HepG2 (cell line): ENCODE results near the gene ZNRF3. TPM values are rescaled to one million over a fixed set of nuclear protein-coding genes. Genes with fewer than 3 reads are reported as not detected.

Experiments
- HNRNPH1 ChIP-seq: fragments of 200-400 bp; formaldehyde crosslinking; optimal IDR thresholded peaks from 2 replicates; pipeline ENCODE3; 2017; ENCODE audit warnings: mild to moderate bottlenecking, low read depth, low read length
- MEIS2 ChIP-seq: sonication (generic); formaldehyde crosslinking; IDR thresholded peaks from 2 replicates; pipeline ENCODE4 v1.9.0; 2021; ENCODE audit warnings: mild to moderate bottlenecking, missing genetic modification reagents
- MIER3 ChIP-seq: IDR thresholded peaks from 2 replicates; pipeline ENCODE4 v1.6.1; 2016; ENCODE audit warnings: missing compliant biosample characterization, borderline replicate concordance
- NFIB ChIP-seq: sonication (generic); formaldehyde crosslinking; IDR thresholded peaks from 2 replicates; pipeline ENCODE4 v1.9.0; 2021; ENCODE audit warnings: missing genetic modification reagents, mild to moderate bottlenecking, borderline replicate concordance
- NFIC ChIP-seq: IDR thresholded peaks from 2 replicates; pipeline ENCODE4 v1.6.1; 2012; ENCODE audit warnings: mild to moderate bottlenecking, low read length, inconsistent platforms
- NFKB2 ChIP-seq: sonication (generic); formaldehyde crosslinking; IDR thresholded peaks from 2 replicates; pipeline ENCODE4 v1.4.0; 2020; ENCODE audit warnings: missing genetic modification reagents, borderline replicate concordance
- NR2F2 ChIP-seq: IDR thresholded peaks from 2 replicates; pipeline ENCODE4 v1.6.1; 2012; ENCODE audit warnings: low read depth, inconsistent platforms, borderline replicate concordance
- ONECUT2 ChIP-seq: sonication (generic); formaldehyde crosslinking; IDR thresholded peaks from 2 replicates; pipeline ENCODE4 v1.4.0; 2020; ENCODE audit warnings: missing genetic modification reagents
- PCBP1 ChIP-seq: fragments of 200-400 bp; formaldehyde crosslinking; IDR thresholded peaks from 2 replicates; pipeline ENCODE4 v1.6.1; 2017; ENCODE audit warnings: mild to moderate bottlenecking, low read depth, low read length, borderline replicate concordance
- PHB2 ChIP-seq: fragments of 450-650 bp; IDR thresholded peaks from 2 replicates; pipeline ENCODE4 v1.6.1; 2018; ENCODE audit not compliant: partially characterized antibody
- PHF20 ChIP-seq: sonication (generic); formaldehyde crosslinking; IDR thresholded peaks from 2 replicates; pipeline ENCODE4 v1.5.0; 2020; ENCODE audit warnings: mild to moderate bottlenecking, missing genetic modification reagents
- RFXANK ChIP-seq: IDR thresholded peaks from 2 replicates; pipeline ENCODE4 v1.6.1; 2016
- TMF1 ChIP-seq: sonication (generic); formaldehyde crosslinking; IDR thresholded peaks from 2 replicates; pipeline ENCODE4 v1.8.1; 2022; ENCODE audit warnings: low read depth, missing genetic modification reagents
- ZNF44 ChIP-seq: sonication (generic); formaldehyde crosslinking; IDR thresholded peaks from 2 replicates; pipeline ENCODE4 v1.5.1; 2020; ENCODE audit warnings: mild to moderate bottlenecking, missing genetic modification reagents
- ZNF878 ChIP-seq: sonication (generic); formaldehyde crosslinking; IDR thresholded peaks from 2 replicates; pipeline ENCODE4 v1.8.1; 2023; ENCODE audit warnings: mild to moderate bottlenecking, missing genetic modification reagents, moderate library complexity
- polyA plus RNA-seq, 8 experiments: library from polyadenylated mRNA; depleted of rRNA in 3 of 8; stranded (reverse) in 7 of 8; unstranded in 1 of 8; fragments of >200 nt; fragmentation: Illumina TruSeq in 4 of 8; extraction: Trizol in 4 of 8; gene quantifications; 2 replicates each; pipeline versions ENCODE4 v1.2.1 to v1.2.3, GENCODE V29; 2011 to 2016; ENCODE audit warnings: low read depth in 4 of 8, missing spikeins in 1 of 8, mixed read lengths in 1 of 8; ENCODE audit not compliant: insufficient read depth in 1 of 8
- total RNA-seq, 5 experiments: library from RNA; depleted of rRNA; stranded (reverse); fragments of >200 nt; fragmentation: Illumina TruSeq; extraction: Trizol; gene quantifications; 2 replicates each; pipeline ENCODE4 v1.2.3, GENCODE V29; 2016; ENCODE audit warnings: low read depth in 1 of 5
- TF ChIP-seq, protein P1 (sequence below): IDR thresholded peaks from 2 replicates; pipeline ENCODE4 v1.4.0; 2020; ENCODE audit warnings: mild to moderate bottlenecking, missing genetic modification reagents
- TF ChIP-seq, protein P2 (sequence below): sonication (generic); formaldehyde crosslinking; IDR thresholded peaks from 2 replicates; pipeline ENCODE4 v1.9.0; 2021; ENCODE audit warnings: missing genetic modification reagents, borderline replicate concordance
- TF ChIP-seq, protein P3 (sequence below): sonication (generic); formaldehyde crosslinking; IDR thresholded peaks from 2 replicates; pipeline ENCODE4 v1.5.0; 2020; ENCODE audit warnings: mild to moderate bottlenecking, missing genetic modification reagents, moderate library complexity
- TF ChIP-seq, protein P4 (sequence below): sonication (generic); formaldehyde crosslinking; IDR thresholded peaks from 2 replicates; pipeline ENCODE4 v1.5.1; 2020; ENCODE audit warnings: mild to moderate bottlenecking, missing genetic modification reagents, moderate library complexity

Gene ZNRF3
- total and polyA plus RNA-seq, 2 of the 13 experiments (the other 11 are each of a cell fraction or from before 2014, with no cell fraction given), result 20.3 to 36.7 TPM

- peak; percentile 66; the same call in 1 of the 2 replicates for TF ChIP-seq MIER3 (CRISPR knock-in tag)
- TF ChIP-seq, protein P1, sequence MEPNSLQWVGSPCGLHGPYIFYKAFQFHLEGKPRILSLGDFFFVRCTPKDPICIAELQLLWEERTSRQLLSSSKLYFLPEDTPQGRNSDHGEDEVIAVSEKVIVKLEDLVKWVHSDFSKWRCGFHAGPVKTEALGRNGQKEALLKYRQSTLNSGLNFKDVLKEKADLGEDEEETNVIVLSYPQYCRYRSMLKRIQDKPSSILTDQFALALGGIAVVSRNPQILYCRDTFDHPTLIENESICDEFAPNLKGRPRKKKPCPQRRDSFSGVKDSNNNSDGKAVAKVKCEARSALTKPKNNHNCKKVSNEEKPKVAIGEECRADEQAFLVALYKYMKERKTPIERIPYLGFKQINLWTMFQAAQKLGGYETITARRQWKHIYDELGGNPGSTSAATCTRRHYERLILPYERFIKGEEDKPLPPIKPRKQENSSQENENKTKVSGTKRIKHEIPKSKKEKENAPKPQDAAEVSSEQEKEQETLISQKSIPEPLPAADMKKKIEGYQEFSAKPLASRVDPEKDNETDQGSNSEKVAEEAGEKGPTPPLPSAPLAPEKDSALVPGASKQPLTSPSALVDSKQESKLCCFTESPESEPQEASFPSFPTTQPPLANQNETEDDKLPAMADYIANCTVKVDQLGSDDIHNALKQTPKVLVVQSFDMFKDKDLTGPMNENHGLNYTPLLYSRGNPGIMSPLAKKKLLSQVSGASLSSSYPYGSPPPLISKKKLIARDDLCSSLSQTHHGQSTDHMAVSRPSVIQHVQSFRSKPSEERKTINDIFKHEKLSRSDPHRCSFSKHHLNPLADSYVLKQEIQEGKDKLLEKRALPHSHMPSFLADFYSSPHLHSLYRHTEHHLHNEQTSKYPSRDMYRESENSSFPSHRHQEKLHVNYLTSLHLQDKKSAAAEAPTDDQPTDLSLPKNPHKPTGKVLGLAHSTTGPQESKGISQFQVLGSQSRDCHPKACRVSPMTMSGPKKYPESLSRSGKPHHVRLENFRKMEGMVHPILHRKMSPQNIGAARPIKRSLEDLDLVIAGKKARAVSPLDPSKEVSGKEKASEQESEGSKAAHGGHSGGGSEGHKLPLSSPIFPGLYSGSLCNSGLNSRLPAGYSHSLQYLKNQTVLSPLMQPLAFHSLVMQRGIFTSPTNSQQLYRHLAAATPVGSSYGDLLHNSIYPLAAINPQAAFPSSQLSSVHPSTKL (CRISPR knock-in tag), result peak; percentile 81
- TF ChIP-seq ZNF878 (CRISPR knock-in tag), result peak; percentile 55; the same call in 1 of the 2 replicates
- TF ChIP-seq NR2F2, result peak; percentile 56; the same call in 1 of the 2 replicates
- TF ChIP-seq PHF20 (CRISPR knock-in tag), result no peak
- TF ChIP-seq NFKB2 (CRISPR knock-in tag), result no peak
- no peak for TF ChIP-seq PHB2
- TF ChIP-seq ONECUT2 (CRISPR knock-in tag), result no peak
- no peak for TF ChIP-seq NFIB
- 0 out of 2 replicates have a peak, but pooled peaks have one; percentile 66 for TF ChIP-seq MEIS2 (CRISPR knock-in tag)
- TF ChIP-seq RFXANK (CRISPR knock-in tag), result no peak
- TF ChIP-seq ZNF44, result no peak
- TF ChIP-seq HNRNPH1, result no peak
- no peak for TF ChIP-seq PCBP1
- TF ChIP-seq, protein P2, sequence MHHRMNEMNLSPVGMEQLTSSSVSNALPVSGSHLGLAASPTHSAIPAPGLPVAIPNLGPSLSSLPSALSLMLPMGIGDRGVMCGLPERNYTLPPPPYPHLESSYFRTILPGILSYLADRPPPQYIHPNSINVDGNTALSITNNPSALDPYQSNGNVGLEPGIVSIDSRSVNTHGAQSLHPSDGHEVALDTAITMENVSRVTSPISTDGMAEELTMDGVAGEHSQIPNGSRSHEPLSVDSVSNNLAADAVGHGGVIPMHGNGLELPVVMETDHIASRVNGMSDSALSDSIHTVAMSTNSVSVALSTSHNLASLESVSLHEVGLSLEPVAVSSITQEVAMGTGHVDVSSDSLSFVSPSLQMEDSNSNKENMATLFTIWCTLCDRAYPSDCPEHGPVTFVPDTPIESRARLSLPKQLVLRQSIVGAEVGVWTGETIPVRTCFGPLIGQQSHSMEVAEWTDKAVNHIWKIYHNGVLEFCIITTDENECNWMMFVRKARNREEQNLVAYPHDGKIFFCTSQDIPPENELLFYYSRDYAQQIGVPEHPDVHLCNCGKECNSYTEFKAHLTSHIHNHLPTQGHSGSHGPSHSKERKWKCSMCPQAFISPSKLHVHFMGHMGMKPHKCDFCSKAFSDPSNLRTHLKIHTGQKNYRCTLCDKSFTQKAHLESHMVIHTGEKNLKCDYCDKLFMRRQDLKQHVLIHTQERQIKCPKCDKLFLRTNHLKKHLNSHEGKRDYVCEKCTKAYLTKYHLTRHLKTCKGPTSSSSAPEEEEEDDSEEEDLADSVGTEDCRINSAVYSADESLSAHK (CRISPR knock-in tag), result no peak
- peak; percentile 90; the same call in 1 of the 2 replicates for TF ChIP-seq NFIC
- TF ChIP-seq, protein P3, sequence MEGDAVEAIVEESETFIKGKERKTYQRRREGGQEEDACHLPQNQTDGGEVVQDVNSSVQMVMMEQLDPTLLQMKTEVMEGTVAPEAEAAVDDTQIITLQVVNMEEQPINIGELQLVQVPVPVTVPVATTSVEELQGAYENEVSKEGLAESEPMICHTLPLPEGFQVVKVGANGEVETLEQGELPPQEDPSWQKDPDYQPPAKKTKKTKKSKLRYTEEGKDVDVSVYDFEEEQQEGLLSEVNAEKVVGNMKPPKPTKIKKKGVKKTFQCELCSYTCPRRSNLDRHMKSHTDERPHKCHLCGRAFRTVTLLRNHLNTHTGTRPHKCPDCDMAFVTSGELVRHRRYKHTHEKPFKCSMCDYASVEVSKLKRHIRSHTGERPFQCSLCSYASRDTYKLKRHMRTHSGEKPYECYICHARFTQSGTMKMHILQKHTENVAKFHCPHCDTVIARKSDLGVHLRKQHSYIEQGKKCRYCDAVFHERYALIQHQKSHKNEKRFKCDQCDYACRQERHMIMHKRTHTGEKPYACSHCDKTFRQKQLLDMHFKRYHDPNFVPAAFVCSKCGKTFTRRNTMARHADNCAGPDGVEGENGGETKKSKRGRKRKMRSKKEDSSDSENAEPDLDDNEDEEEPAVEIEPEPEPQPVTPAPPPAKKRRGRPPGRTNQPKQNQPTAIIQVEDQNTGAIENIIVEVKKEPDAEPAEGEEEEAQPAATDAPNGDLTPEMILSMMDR, result no peak
- TF ChIP-seq, protein P4, sequence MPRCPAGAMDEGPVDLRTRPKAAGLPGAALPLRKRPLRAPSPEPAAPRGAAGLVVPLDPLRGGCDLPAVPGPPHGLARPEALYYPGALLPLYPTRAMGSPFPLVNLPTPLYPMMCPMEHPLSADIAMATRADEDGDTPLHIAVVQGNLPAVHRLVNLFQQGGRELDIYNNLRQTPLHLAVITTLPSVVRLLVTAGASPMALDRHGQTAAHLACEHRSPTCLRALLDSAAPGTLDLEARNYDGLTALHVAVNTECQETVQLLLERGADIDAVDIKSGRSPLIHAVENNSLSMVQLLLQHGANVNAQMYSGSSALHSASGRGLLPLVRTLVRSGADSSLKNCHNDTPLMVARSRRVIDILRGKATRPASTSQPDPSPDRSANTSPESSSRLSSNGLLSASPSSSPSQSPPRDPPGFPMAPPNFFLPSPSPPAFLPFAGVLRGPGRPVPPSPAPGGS, result no peak
- no peak for TF ChIP-seq TMF1 (CRISPR knock-in tag)
These were observed 98.6 kb downstream of the ZNRF3 start (continued) for GRCh38 chr22:28981818-28982499.
